GM18909 (cell line): ENCODE results near the gene OR8B3.

Experiments used
- ATAC-seq: cut with Tn5 transposase; IDR thresholded peaks from one replicate; pipeline ENCODE4 v1.9.1; 2021; ENCODE audit warnings: mild to moderate bottlenecking; ENCODE audit not compliant: unreplicated experiment, poor library complexity

Gene OR8B3

GRCh38 chr11:124376280-124376679, 22.5 kb downstream of the OR8B3 start:
- no peak for ATAC-seq

- no peak for ATAC-seq
Measured at GRCh38 chr11:124359566-124359965, 39.3 kb downstream of the OR8B3 start.

GRCh38 chr11:124346311-124346955, 52.4 kb downstream of the OR8B3 start:
- no peak for ATAC-seq
